ENCODE results near the gene SH3GL2.

Gene SH3GL2

DNA sequence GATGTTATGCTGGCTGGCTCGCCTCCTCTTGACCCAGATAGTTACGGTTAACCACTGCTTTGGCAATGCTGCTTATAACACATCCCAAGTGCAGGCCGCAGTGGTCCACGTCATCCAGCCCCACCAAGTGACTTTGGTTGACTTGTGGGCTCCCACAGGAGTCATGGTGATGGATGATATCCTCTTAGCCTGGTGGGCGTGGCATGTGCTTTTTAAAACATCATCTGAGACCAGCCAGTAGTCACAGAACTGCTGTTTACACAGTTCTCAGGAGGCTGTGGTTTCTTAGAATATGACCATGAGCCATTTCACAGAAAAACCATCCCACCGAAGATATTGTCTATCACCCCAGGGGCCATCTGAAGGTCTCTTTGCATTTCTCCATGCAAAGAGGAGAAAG, 216.9 kb downstream of the SH3GL2 start:
- H3K9me2 ChIP-seq (replicated peaks; ENCODE audit: control insufficient read depth, low read length): no peaks in the 10 kb centered on the region
- no peaks in the 10 kb centered on the region for H3K36me3 ChIP-seq (ENCODE audit: control insufficient read depth, low read length)
- TF ChIP-seq CTCF (IDR thresholded peaks at IDR 0.05; ENCODE audit: low read depth, low read length, poor library complexity, severe bottlenecking) (no peak), EZH2phosphoT487 (IDR thresholded peaks at IDR 0.05; ENCODE audit: borderline replicate concordance, low read length) (no peak)
- no peaks in the 10 kb centered on the region for H3K4me1 ChIP-seq (ENCODE audit: control insufficient read depth, low read length)
- no peaks in the 10 kb centered on the region for H3K9me3 ChIP-seq (ENCODE audit: control insufficient read depth, insufficient read depth, low read length)
- H3K4me2 ChIP-seq (ENCODE audit: low read length): no peak overlapping the region
- H4K20me1 ChIP-seq (ENCODE audit: control insufficient read depth, insufficient read depth, low read depth, low read length): no peaks in the 10 kb centered on the region
- H3K27ac ChIP-seq (ENCODE audit: low read depth, low read length): no peak overlapping the region
- no peak overlapping the region for H3K4me3 ChIP-seq (ENCODE audit: low read length)
- H3K27me3 ChIP-seq (ENCODE audit: control insufficient read depth, low read length): no peaks in the 10 kb centered on the region
- no peaks in the 10 kb centered on the region for H3K79me2 ChIP-seq (ENCODE audit: control insufficient read depth, low read length)
- H3F3A ChIP-seq (ENCODE audit: control insufficient read depth, insufficient read depth): no peaks in the 10 kb centered on the region

DNA sequence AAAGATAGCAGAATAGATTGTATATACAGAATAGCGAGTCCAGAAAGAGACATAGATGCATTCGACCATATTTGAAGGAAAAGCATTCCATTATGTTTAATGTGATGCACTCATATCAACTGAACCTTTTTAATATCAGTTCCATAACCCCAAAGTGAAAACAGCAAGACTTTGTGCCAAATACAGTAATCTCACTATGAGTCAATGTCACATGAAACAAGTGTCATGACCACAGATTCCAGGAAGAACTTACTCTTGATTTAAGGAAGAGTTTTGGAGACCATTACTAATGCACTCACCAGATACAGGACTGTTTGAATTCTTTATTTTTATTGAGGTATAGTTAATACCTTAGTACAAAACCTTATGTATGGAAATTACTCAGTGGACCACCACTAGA, 220.5 kb downstream of the SH3GL2 start:
- TF ChIP-seq EZH2phosphoT487 (IDR thresholded peaks at IDR 0.05; ENCODE audit: borderline replicate concordance, low read length): no peak
- TF ChIP-seq CTCF (IDR thresholded peaks at IDR 0.05; ENCODE audit: low read depth, low read length, poor library complexity, severe bottlenecking): no peak
- no peaks in the 10 kb centered on the region for H3K79me2 ChIP-seq (ENCODE audit: control insufficient read depth, low read length)
- H3K27ac ChIP-seq (ENCODE audit: low read depth, low read length): no peak overlapping the region
- no peaks in the 10 kb centered on the region for H3K9me2 ChIP-seq (replicated peaks; ENCODE audit: control insufficient read depth, low read length)
- H3F3A ChIP-seq (ENCODE audit: control insufficient read depth, insufficient read depth): no peaks in the 10 kb centered on the region
- no peak overlapping the region for H3K4me2 ChIP-seq (ENCODE audit: low read length)
- no peaks in the 10 kb centered on the region for H3K27me3 ChIP-seq (ENCODE audit: control insufficient read depth, low read length)
- no peaks in the 10 kb centered on the region for H3K36me3 ChIP-seq (ENCODE audit: control insufficient read depth, low read length)
- no peak overlapping the region for H3K4me3 ChIP-seq (ENCODE audit: low read length)
- no peaks in the 10 kb centered on the region for H3K9me3 ChIP-seq (ENCODE audit: control insufficient read depth, insufficient read depth, low read length)
- H4K20me1 ChIP-seq (ENCODE audit: control insufficient read depth, insufficient read depth, low read depth, low read length): no peaks in the 10 kb centered on the region
- no peaks in the 10 kb centered on the region for H3K4me1 ChIP-seq (ENCODE audit: control insufficient read depth, low read length)

- H3K27me3 ChIP-seq (ENCODE audit: control insufficient read depth, low read length): no peaks in the 10 kb centered on the region
- no peak overlapping the region for H3K27ac ChIP-seq (ENCODE audit: low read depth, low read length)
- H3K9me2 ChIP-seq (replicated peaks; ENCODE audit: control insufficient read depth, low read length): no peaks in the 10 kb centered on the region
- H3K9me3 ChIP-seq (ENCODE audit: control insufficient read depth, insufficient read depth, low read length): no peaks in the 10 kb centered on the region
- H3K4me1 ChIP-seq (ENCODE audit: control insufficient read depth, low read length): no peaks in the 10 kb centered on the region
- H3K79me2 ChIP-seq (ENCODE audit: control insufficient read depth, low read length): no peaks in the 10 kb centered on the region
- no peak overlapping the region for H3K4me3 ChIP-seq (ENCODE audit: low read length)
- H3K4me2 ChIP-seq (ENCODE audit: low read length): no peak overlapping the region
- no peaks in the 10 kb centered on the region for H3F3A ChIP-seq (ENCODE audit: control insufficient read depth, insufficient read depth)
- no peaks in the 10 kb centered on the region for H4K20me1 ChIP-seq (ENCODE audit: control insufficient read depth, insufficient read depth, low read depth, low read length)
- H3K36me3 ChIP-seq (ENCODE audit: control insufficient read depth, low read length): no peaks in the 10 kb centered on the region
- TF ChIP-seq CTCF (IDR thresholded peaks at IDR 0.05; ENCODE audit: low read depth, low read length, poor library complexity, severe bottlenecking): no peak
- TF ChIP-seq EZH2phosphoT487 (IDR thresholded peaks at IDR 0.05; ENCODE audit: borderline replicate concordance, low read length): no peak
Observed at GRCh38 chr9:17800418-17800817, 221.6 kb downstream of the SH3GL2 start.
